ENCODE results near the gene MRPL55.

DNA sequence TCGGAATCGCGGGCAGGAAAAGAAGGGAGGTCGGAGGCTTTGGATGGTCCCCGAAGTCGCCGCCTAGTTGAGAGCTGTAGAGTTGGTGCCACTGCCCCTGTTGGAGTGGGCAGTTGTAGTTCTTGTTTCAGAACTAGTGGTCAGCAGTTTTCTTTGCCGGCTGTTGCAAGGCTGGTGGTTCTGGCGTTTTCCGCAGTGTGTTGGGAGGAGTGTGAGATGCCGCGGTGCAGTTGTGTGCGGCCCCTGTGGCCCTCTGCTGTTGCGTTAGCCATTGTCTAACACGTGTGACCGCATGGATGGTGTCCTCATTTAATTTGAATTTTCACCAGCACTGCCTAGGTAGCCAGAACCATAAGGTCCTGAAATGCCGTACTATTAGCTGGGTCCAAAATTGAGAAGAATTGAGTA lies 25.2 kb downstream of the MRPL55 start:
- TF ChIP-seq, protein P1, sequence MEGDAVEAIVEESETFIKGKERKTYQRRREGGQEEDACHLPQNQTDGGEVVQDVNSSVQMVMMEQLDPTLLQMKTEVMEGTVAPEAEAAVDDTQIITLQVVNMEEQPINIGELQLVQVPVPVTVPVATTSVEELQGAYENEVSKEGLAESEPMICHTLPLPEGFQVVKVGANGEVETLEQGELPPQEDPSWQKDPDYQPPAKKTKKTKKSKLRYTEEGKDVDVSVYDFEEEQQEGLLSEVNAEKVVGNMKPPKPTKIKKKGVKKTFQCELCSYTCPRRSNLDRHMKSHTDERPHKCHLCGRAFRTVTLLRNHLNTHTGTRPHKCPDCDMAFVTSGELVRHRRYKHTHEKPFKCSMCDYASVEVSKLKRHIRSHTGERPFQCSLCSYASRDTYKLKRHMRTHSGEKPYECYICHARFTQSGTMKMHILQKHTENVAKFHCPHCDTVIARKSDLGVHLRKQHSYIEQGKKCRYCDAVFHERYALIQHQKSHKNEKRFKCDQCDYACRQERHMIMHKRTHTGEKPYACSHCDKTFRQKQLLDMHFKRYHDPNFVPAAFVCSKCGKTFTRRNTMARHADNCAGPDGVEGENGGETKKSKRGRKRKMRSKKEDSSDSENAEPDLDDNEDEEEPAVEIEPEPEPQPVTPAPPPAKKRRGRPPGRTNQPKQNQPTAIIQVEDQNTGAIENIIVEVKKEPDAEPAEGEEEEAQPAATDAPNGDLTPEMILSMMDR (IDR thresholded peaks at IDR 0.05; ENCODE audit: low read depth, low read length) = no peak
- TF ChIP-seq POLR2A (IDR thresholded peaks at IDR 0.05; ENCODE audit: extremely low read depth, insufficient read length) (no peak), MYC (IDR thresholded peaks at IDR 0.05; ENCODE audit: low read depth, low read length) (peak; percentile 54; the same call in 1 of the 2 replicates)
- TF ChIP-seq, protein P2, sequence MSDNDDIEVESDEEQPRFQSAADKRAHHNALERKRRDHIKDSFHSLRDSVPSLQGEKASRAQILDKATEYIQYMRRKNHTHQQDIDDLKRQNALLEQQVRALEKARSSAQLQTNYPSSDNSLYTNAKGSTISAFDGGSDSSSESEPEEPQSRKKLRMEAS (IDR thresholded peaks at IDR 0.05; ENCODE audit: low read depth, low read length) = peak; percentile 84
